ENCODE measurements around the gene NSMCE1.

DNA sequence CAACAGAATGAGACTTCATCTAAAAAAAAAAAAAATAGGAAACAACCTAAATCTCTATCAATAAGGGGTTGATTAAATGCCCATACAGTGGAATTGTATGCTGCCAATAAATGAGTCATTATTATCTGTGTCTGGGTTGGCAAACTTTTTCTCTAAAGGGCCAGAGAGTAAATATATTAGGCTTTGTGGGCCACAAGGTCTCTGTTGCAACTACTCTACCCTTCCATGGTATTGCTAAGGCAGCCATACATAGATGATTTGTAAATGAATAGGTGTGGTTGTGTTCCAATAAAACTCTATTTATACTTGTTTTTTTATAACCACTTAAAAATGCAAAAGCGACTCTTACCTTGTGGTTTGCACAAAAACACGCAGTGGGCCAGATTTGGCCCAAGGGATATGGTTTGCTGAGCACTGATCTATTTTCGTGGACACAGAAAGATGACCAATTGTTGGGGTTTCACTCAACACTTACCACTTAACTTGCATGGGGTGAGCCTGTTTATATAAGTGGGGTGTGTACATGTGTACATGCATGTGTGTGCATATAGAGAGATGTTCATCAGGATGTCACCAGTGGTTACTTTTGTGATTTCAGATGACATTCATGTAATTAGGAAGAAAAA, 32.8 kb upstream of the NSMCE1 start:
- TF ChIP-seq HNF4G (IDR thresholded peaks at IDR 0.05) = no peak
- no peak for TF ChIP-seq TAF1 (conservative IDR thresholded peaks at IDR 0.05)
